Gastroesophageal sphincter (tissue), 4 donors: Measurements from ENCODE around the gene SMG1. TPM values are rescaled to one million over a fixed set of nuclear protein-coding genes. Genes with fewer than 3 reads are reported as not detected.

Experiments
- ATAC-seq: fragments of 150-250 bp; one replicate; pipeline ENCODE4 v1.9.1; 2016; ENCODE audit warnings: mild to moderate bottlenecking, moderate library complexity
- H3K27ac ChIP-seq, 4 donors: fragments of 200-600 bp; sonication (generic) in 3 of 4; 1 replicate in 3 of 4; 2 replicates in 1 of 4; pipeline ENCODE4 v1.5.1; 2016 to 2019
- H3K27me3 ChIP-seq: fragments of 200-600 bp; sonication (generic); one replicate; pipeline ENCODE4 v1.5.1; 2019
- H3K36me3 ChIP-seq, 2 donors: fragments of 200-600 bp; sonication (generic); one replicate each; pipeline ENCODE4 v1.5.1; 2019; ENCODE audit warnings: control low read depth in 1 of 2
- H3K4me1 ChIP-seq, 3 donors: fragments of 200-600 bp; sonication (generic); 1 replicate in 2 of 3; 2 replicates in 1 of 3; pipeline ENCODE4 v1.5.1; 2016 to 2019; ENCODE audit warnings: control low read depth in 2 of 3
- H3K4me3 ChIP-seq, 2 donors: fragments of 200-600 bp; sonication (generic); one replicate each; pipeline ENCODE4 v1.5.1; 2019; ENCODE audit warnings: mild to moderate bottlenecking in 1 of 2, moderate library complexity in 1 of 2
- H3K9me3 ChIP-seq, 3 donors: fragments of 200-600 bp; sonication (generic); one replicate each; pipeline ENCODE4 v1.5.1; 2017 to 2019; ENCODE audit warnings: control low read depth in 2 of 3
- EP300 ChIP-seq: sonication (generic); formaldehyde crosslinking; IDR thresholded peaks from one replicate; pipeline ENCODE4 v1.6.1; 2017; ENCODE audit warnings: antibody characterized with exemption, mild to moderate bottlenecking
- POLR2A ChIP-seq, 2 donors: fragments of 450-650 bp; IDR thresholded peaks; one replicate each; pipeline ENCODE4 v1.6.1; 2017; ENCODE audit warnings: antibody characterized with exemption in 2 of 2, mild to moderate bottlenecking in 2 of 2, moderate library complexity in 1 of 2
- POLR2AphosphoS5 ChIP-seq: sonication (generic); formaldehyde crosslinking; IDR thresholded peaks from one replicate; pipeline ENCODE4 v1.6.1; 2017; ENCODE audit warnings: antibody characterized with exemption
- WGBS, 2 donors: methylation state at CpG; one replicate each; pipeline ENCODE4 v1.1.5; 2018; ENCODE audit warnings: low coverage in 1 of 2; 5-methylcytosine and 5-hydroxymethylcytosine counted together
- total RNA-seq, 4 donors: library from RNA; depleted of rRNA; stranded (reverse); fragments of >200 nt; gene quantifications; one replicate each; pipeline ENCODE4 v1.1.0, GENCODE V29; 2016
- TF ChIP-seq, protein P1 (sequence below), 4 experiments: fragments of 200-600 bp in 2 of 4; fragments of 450-650 bp in 2 of 4; sonication (generic) in 1 of 4; IDR thresholded peaks; one replicate each; pipeline ENCODE4 v1.5.1; 2017 to 2019; ENCODE audit warnings: antibody characterized with exemption in 4 of 4, mild to moderate bottlenecking in 2 of 4, moderate library complexity in 2 of 4

SMG1 gene
- total RNA-seq, 4 donors from 2014 or later = 49.0 to 106 (median 91.7) TPM

DNA sequence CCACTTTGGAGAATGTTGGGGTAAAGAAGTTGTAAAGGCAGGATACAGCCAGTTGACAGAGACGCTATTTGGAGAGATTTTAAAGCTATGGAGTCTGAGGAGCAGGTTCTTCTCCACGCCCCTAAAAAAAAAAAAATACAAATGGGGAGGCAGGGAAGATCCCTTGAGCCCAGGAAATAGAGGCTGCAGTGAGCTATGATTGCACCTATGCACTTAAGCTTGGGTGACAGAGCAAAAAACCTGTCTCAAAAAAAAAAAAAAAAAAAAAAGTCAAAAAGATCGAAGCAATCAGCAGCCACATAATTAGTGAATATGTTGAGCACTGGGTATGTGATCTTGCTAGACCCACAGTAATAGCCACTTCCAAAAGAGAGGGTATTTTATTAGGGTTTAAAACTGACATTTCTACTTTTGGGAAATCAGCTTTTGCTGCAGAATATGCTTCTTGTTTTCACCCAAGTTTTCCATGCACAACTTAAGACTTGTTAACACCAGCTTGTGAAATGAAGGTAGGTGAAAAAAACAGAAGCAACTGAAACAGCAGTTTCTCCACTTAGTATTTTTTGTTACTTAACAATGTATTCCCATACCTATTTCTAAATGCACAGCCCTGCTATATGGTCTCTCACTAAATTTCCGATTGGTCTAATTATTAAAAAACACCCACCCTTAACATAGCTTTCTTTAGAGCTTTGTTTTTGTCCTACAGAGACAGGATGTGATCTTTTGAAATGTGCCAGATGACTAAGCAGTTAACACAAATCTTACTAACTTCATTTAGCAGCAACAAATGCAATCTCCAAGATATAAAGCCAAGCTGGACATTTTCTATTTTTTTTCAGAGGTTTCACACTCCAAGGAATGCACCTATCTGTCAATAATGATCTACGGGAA is 122.4 kb downstream of the SMG1 start:
- H3K36me3 ChIP-seq = peaks cover 0 to 25% of the 10 kb centered on the region in 2 donors
- no peak overlapping the region for H3K4me3 ChIP-seq
- WGBS, 2 donors = 44 to 66% methylated on average over 4 to 5 of the region's 5 CpGs
- TF ChIP-seq POLR2A (IDR thresholded peaks at IDR 0.05) (no peak), POLR2AphosphoS5 (no peak), EP300 (no peak)
- TF ChIP-seq, protein P1, sequence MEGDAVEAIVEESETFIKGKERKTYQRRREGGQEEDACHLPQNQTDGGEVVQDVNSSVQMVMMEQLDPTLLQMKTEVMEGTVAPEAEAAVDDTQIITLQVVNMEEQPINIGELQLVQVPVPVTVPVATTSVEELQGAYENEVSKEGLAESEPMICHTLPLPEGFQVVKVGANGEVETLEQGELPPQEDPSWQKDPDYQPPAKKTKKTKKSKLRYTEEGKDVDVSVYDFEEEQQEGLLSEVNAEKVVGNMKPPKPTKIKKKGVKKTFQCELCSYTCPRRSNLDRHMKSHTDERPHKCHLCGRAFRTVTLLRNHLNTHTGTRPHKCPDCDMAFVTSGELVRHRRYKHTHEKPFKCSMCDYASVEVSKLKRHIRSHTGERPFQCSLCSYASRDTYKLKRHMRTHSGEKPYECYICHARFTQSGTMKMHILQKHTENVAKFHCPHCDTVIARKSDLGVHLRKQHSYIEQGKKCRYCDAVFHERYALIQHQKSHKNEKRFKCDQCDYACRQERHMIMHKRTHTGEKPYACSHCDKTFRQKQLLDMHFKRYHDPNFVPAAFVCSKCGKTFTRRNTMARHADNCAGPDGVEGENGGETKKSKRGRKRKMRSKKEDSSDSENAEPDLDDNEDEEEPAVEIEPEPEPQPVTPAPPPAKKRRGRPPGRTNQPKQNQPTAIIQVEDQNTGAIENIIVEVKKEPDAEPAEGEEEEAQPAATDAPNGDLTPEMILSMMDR (IDR thresholded peaks at IDR 0.05) = no peak
- no peaks in the 10 kb centered on the region for H3K9me3 ChIP-seq
- H3K27me3 ChIP-seq = no peaks in the 10 kb centered on the region
- ATAC-seq = no peak
- peaks cover 0 to 42% (median 14%) of the 10 kb centered on the region in 3 donors for H3K4me1 ChIP-seq
- H3K27ac ChIP-seq = peak overlapping the region in 3 of 4 donors; percentile 8 to 66 (median 22)

- peak overlapping the region in 3 of 4 donors; percentile 84 to 97 (median 92) for H3K27ac ChIP-seq
- H3K27me3 ChIP-seq = no peaks in the 10 kb centered on the region
- H3K4me3 ChIP-seq = no peak overlapping the region
- 80 to 92% methylated on average over 6 to 10 of the region's 16 CpGs for WGBS, 2 donors
- peaks cover 0 to 23% of the 10 kb centered on the region in 2 donors for H3K36me3 ChIP-seq
- ATAC-seq = no peak
- TF ChIP-seq POLR2AphosphoS5 (no peak), POLR2A (IDR thresholded peaks at IDR 0.05) (no peak), EP300 (no peak)
- TF ChIP-seq, protein P1 (IDR thresholded peaks at IDR 0.05) = no peak
- no peaks in the 10 kb centered on the region for H3K9me3 ChIP-seq
- peaks cover 0 to 52% (median 14%) of the 10 kb centered on the region in 3 donors for H3K4me1 ChIP-seq
These were observed 123.4 kb downstream of the SMG1 start for GRCh38 chr16:18802767-18803343.

DNA sequence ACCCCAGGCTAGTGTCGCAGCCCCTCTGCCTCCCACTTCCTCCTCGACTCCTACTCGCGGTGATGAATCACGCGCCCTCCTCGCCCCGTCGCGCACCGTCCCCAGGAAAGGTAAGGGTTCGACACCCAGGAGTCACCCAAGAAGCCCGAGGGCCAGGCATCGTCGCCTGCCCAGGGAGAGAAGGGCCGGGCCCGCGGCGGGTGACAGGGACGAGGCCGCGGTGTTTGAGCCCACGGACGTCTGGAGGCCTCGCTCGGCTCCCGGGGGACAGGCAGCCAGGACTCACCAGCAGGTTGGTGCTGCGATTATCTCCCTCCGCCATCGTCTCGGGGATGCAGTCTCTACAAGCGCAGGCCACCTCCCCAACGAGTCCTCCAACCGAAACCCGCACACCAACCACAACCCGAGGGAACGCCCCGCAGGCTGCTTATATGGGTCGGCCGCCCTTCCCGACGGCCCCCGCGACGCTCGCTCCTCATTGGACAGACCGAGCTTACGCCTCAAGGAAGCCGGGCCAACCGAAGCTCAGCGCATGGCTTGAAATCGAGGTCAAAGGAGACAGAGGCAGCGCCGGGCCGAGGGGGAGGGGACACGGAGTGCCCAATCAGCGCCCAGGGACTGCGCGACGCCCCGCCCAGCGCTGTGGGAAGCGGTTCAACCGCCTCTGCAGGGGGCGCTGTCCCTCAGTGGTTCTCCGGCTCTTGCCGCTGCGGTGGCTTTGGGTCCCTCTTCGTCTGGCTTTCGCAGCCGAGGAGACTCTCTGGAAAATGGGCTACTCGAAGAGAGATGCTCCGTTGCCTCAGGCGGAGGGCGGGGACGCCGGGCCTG is 124.8 kb downstream of the SMG1 start, which contains the start of gene ARL6IP1:
Gene ARL6IP1 (minus strand): TSS at position 405 of the 828 bp plus-strand sequence. CDS start 83 bp downstream, at position 322.
- H3K36me3 ChIP-seq = peaks cover 0 to 23% of the 10 kb centered on the region in 2 donors
- peak; percentile 99 for ATAC-seq
- H3K4me3 ChIP-seq = peak within 1 kb of the TSS; percentile 73 to 90
- no CpG with 5 or more reads among the region's 77 CpGs for WGBS, 2 donors
- H3K27ac ChIP-seq = peak within 1 kb of the TSS; percentile 84 to 97 (median 94)
- H3K4me1 ChIP-seq = peaks cover 0 to 58% (median 14%) of the 10 kb centered on the region in 3 donors
- H3K27me3 ChIP-seq = no peaks in the 10 kb centered on the region
- no peak for TF ChIP-seq EP300
- TF ChIP-seq POLR2A (IDR thresholded peaks at IDR 0.05) = peak; percentile 99
- TF ChIP-seq, protein P1 (IDR thresholded peaks at IDR 0.05) = peak; percentile 69 to 97 (median 92)
- peak; percentile 100 for TF ChIP-seq POLR2AphosphoS5
- H3K9me3 ChIP-seq = no peaks in the 10 kb centered on the region

DNA sequence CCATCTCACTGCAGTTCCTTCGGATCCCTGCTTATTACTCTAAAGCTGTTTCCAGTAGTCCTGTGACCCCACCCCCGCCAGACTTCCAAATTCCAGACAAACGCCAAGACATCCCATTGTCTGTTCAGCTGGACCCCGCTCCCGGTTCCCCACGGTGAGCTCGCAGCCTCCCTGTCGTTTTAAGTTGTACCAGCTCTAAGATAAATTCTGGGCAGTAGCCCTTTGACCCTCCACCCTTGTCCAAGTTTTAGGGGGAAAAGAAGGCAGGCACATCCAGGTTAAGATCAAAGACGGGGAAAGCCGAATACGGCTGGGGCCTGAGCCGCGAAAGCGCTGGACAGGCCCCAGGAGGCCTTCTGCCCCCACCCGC is 125.4 kb downstream of the SMG1 start:
- peaks cover 0 to 29% of the 10 kb centered on the region in 2 donors for H3K36me3 ChIP-seq
- peaks cover 0 to 58% (median 14%) of the 10 kb centered on the region in 3 donors for H3K4me1 ChIP-seq
- H3K9me3 ChIP-seq = no peaks in the 10 kb centered on the region
- 0% methylated on average over 5 to 7 of the region's 15 CpGs for WGBS, 2 donors
- ATAC-seq = no peak
- H3K4me3 ChIP-seq = peak overlapping the region; percentile 73 to 90
- TF ChIP-seq POLR2AphosphoS5 = no peak
- peak overlapping the region; percentile 84 to 97 (median 94) for H3K27ac ChIP-seq
- no peaks in the 10 kb centered on the region for H3K27me3 ChIP-seq

DNA sequence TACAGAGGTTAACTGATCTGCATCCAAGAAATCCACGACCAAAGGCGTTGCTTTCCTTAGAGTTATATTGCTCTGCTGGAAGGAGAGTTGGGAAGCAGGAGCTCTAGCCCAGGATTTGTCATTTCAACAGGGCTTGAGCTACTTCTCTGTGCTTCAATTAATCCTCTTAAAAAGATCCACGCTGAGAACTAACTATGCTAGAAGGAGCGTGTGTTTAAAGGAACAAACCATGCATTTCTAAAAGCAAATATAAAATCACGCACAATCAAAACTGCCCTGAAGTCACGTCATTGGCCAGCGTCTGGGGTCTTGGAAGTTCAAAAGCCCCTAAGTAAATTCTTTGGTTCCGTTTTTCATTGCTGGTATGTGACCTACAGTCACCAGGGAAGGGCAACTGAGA is 125.9 kb downstream of the SMG1 start:
- 0% methylated on average over 4 to 8 of the region's 8 CpGs for WGBS, 2 donors
- H3K4me3 ChIP-seq = peak overlapping the region; percentile 73 to 90
- H3K27ac ChIP-seq = peak overlapping the region; percentile 84 to 97 (median 94)
- no peak for ATAC-seq
- H3K9me3 ChIP-seq = no peaks in the 10 kb centered on the region
- TF ChIP-seq, protein P1 (IDR thresholded peaks at IDR 0.05) = no peak
- TF ChIP-seq EP300 = no peak
- no peak for TF ChIP-seq POLR2AphosphoS5
- no peak for TF ChIP-seq POLR2A (IDR thresholded peaks at IDR 0.05)
- peaks cover 0 to 34% of the 10 kb centered on the region in 2 donors for H3K36me3 ChIP-seq
- H3K4me1 ChIP-seq = peaks cover 0 to 58% (median 14%) of the 10 kb centered on the region in 3 donors
- no peaks in the 10 kb centered on the region for H3K27me3 ChIP-seq
